NT2/D1 (cell line): ENCODE data around the gene DCTPP1.

Experiments used
- SUZ12 ChIP-seq: IDR thresholded peaks from 2 replicates; pipeline ENCODE4 v1.6.1; 2011; ENCODE audit not compliant: insufficient read length, insufficient read depth; ENCODE audit errors: extremely low read depth
- YY1 ChIP-seq: IDR thresholded peaks from 2 replicates; pipeline ENCODE4 v1.6.1; 2011; ENCODE audit not compliant: insufficient read length, insufficient read depth
- ZNF274 ChIP-seq: IDR thresholded peaks from 2 replicates; pipeline ENCODE4 v1.6.1; 2011; ENCODE audit warnings: mild to moderate bottlenecking, low read depth, low read length

- TF ChIP-seq YY1 = no peak
- TF ChIP-seq ZNF274 = no peak
- no peak for TF ChIP-seq SUZ12
These were observed 15.7 kb downstream of the DCTPP1 start for GRCh38 chr16:30414159-30414558.
